PC-9 (cell line): Measurements from ENCODE around the gene SUCLA2. TPM values are rescaled to one million over a fixed set of nuclear protein-coding genes. Genes with fewer than 3 reads are reported as not detected.

Experiments used
- BruUV-seq: library from RNA; stranded (reverse); fragments of 400-500 nt; replicated peaks from 2 replicates; lab custom pipeline; 2021; lab: Mats Ljungman, UMichigan
- CTCF ChIA-PET: fragments of 300-600 bp; sonication (Branson Sonifier 250); formaldehyde crosslinking; loops from one replicate; lab custom pipeline; 2022; ENCODE audit warnings: antibody characterized with exemption; lab: Charles Lee
- POLR2A ChIA-PET: fragments of 300-600 bp; sonication (Branson Sonifier 250); formaldehyde crosslinking; loops from one replicate; lab custom pipeline; 2022; ENCODE audit warnings: antibody characterized with exemption; ENCODE audit not compliant: unreplicated experiment; lab: Charles Lee
- DNase-seq, 2 experiments: peaks; one replicate each; pipeline versions ENCODE4 v3.0.0 to v3.0.0-alpha.2; 2015 to 2022; ENCODE audit warnings: mixed read lengths in 1 of 2
- H2AFZ ChIP-seq: fragments of 200-600 bp; sonication (generic); 2 replicates; pipeline ENCODE4 v1.8.1; 2017; ENCODE audit warnings: antibody characterized with exemption
- H3F3A ChIP-seq: fragments of 200-600 bp; sonication (generic); 2 replicates; pipeline ENCODE4 v1.8.1; 2017; ENCODE audit warnings: antibody characterized with exemption, mild to moderate bottlenecking, low read depth; ENCODE audit not compliant: insufficient read depth
- H3K27ac ChIP-seq: fragments of 200-600 bp; sonication (generic); 2 replicates; pipeline ENCODE4 v1.6.1; 2016; ENCODE audit warnings: mixed run types
- H3K27me3 ChIP-seq: fragments of 200-600 bp; sonication (generic); 2 replicates; pipeline ENCODE4 v1.6.1; 2016; ENCODE audit warnings: low read depth, mixed run types; ENCODE audit not compliant: insufficient read depth
- H3K36me3 ChIP-seq: fragments of 200-600 bp; sonication (generic); 2 replicates; pipeline ENCODE4 v1.6.1; 2016; ENCODE audit warnings: low read depth, mixed run types
- H3K4me1 ChIP-seq: fragments of 200-600 bp; sonication (generic); replicated peaks from 2 replicates; pipeline ENCODE4 v1.6.1; 2016; ENCODE audit warnings: mixed run types; ENCODE audit not compliant: insufficient read depth
- H3K4me2 ChIP-seq: fragments of 200-600 bp; sonication (generic); 2 replicates; pipeline ENCODE4 v1.6.1; 2017; ENCODE audit warnings: mixed run types
- H3K4me3 ChIP-seq: fragments of 200-600 bp; sonication (generic); 2 replicates; pipeline ENCODE4 v1.6.1; 2016; ENCODE audit warnings: mixed run types
- H3K79me2 ChIP-seq: fragments of 200-600 bp; sonication (generic); 2 replicates; pipeline ENCODE4 v1.6.1; 2017; ENCODE audit warnings: low read depth, mixed run types
- H3K9me2 ChIP-seq: fragments of 200-600 bp; sonication (generic); 2 replicates; pipeline ENCODE4 v1.8.1; 2017; ENCODE audit warnings: mild to moderate bottlenecking; ENCODE audit not compliant: insufficient read depth
- H3K9me3 ChIP-seq: fragments of 200-600 bp; sonication (generic); 2 replicates; pipeline ENCODE4 v1.8.1; 2016; ENCODE audit warnings: low read depth; ENCODE audit not compliant: insufficient read depth
- H4K20me1 ChIP-seq: fragments of 200-600 bp; sonication (generic); 2 replicates; pipeline ENCODE4 v1.8.1; 2017; ENCODE audit not compliant: insufficient read depth
- EZH2 ChIP-seq: fragments of 200-600 bp; sonication (generic); IDR thresholded peaks from 2 replicates; pipeline ENCODE4 v1.8.0; 2017; ENCODE audit warnings: antibody characterized with exemption, low read depth
- intact Hi-C: fragments of 100-400 bp; cut with micrococcal nuclease; formaldehyde crosslinking; loops from one replicate; pipeline ENCODE4 v1.10.0; 2022; ENCODE audit not compliant: unreplicated experiment
- total RNA-seq: library from RNA; stranded (reverse); gene quantifications from 2 replicates; pipeline ENCODE4 v1.2.3, GENCODE V29; 2021
- TF ChIP-seq, protein P1 (sequence below): fragments of 200-600 bp; sonication (generic); conservative IDR thresholded peaks from 2 replicates; pipeline ENCODE4 v1.6.1; 2017; ENCODE audit warnings: mixed run types, antibody characterized with exemption, mild to moderate bottlenecking, moderate library complexity

Gene SUCLA2
- total RNA-seq, 1 experiment from 2014 or later = 44.8 TPM

DNA sequence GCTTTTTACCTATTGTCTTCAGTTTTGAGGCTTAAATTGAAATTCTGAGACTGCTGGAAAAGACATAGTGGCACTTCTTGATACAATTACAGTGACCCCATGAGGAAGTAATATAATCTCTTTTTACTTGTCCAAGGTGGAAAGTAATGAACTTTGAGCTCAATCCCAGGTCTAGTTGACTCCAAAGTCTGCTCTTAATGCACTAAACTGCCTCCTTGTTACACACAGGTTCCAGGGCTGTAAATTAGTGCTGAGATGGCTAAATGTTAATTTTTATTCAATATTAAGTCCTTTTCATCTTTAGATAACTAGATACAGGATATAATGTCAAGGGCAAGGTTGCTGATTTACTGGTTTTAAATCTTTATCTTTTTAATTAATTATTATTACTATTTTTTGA lies 39.0 kb upstream of the SUCLA2 start:
- no TSS peak for BruUV-seq
- intact Hi-C loops = no loop called here
- TF ChIP-seq EZH2 = no peak
- TF ChIP-seq, protein P1, sequence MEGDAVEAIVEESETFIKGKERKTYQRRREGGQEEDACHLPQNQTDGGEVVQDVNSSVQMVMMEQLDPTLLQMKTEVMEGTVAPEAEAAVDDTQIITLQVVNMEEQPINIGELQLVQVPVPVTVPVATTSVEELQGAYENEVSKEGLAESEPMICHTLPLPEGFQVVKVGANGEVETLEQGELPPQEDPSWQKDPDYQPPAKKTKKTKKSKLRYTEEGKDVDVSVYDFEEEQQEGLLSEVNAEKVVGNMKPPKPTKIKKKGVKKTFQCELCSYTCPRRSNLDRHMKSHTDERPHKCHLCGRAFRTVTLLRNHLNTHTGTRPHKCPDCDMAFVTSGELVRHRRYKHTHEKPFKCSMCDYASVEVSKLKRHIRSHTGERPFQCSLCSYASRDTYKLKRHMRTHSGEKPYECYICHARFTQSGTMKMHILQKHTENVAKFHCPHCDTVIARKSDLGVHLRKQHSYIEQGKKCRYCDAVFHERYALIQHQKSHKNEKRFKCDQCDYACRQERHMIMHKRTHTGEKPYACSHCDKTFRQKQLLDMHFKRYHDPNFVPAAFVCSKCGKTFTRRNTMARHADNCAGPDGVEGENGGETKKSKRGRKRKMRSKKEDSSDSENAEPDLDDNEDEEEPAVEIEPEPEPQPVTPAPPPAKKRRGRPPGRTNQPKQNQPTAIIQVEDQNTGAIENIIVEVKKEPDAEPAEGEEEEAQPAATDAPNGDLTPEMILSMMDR = no peak
- Histone ChIP-seq H4K20me1 (no peaks in the 10 kb centered on the region), H3K4me1 (peaks cover 32% of the 10 kb centered on the region), H3F3A (peaks cover 20% of the 10 kb centered on the region; the same call in 1 of the 2 replicates), H3K4me3 (no peak overlapping the region), H3K79me2 (peaks cover 18% of the 10 kb centered on the region), H3K4me2 (no peak overlapping the region), H3K9me2 (no peaks in the 10 kb centered on the region), H3K27me3 (no peaks in the 10 kb centered on the region), H3K27ac (no peak overlapping the region), H3K36me3 (peaks cover 6% of the 10 kb centered on the region; the same call in 1 of the 2 replicates), H3K9me3 (no peaks in the 10 kb centered on the region), H2AFZ (no peak overlapping the region)
- ChIA-PET CTCF (interaction anchor here (0.6 to 0.7 kb wide), 2 partner anchors 493 to 1850 kb away, joined by 3 to 4 read pairs; partner anchors contain the start of gene RCBTB2), POLR2A (no interaction called here)
- no peak for DNase-seq

DNA sequence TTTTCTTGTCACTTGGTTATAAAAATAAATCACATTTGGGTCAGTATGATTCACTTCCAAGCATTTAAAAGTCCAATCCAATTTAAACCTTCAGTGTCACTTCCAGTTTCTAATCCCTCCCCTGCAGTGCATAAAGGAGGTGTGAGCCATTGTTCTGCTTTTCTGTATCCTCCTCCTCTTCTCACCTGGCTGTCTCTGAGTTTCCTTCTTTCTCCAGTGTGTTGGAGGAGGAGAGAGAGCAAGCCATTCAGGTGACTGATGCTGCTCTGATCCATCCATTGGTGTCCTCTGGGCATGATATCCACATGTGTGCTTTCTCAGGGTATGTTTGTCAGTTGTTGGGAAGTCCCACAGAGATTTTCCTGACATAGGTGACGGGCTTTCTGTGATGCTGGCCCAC lies 37.7 kb upstream of the SUCLA2 start:
- peaks cover 35% of the 10 kb centered on the region for H3K4me1 ChIP-seq
- no peak for DNase-seq
- H3K9me2 ChIP-seq = no peaks in the 10 kb centered on the region
- no peaks in the 10 kb centered on the region for H3K9me3 ChIP-seq
- ChIA-PET CTCF (interaction anchor here (0.7 to 1.7 kb wide), 3 partner anchors 8 to 142 kb away, joined by 4 to 5 read pairs (median 5); partner anchors contain the start of gene MED4), POLR2A (interaction anchor here (0.6 kb wide), 1 partner anchor 711 kb away, joined by 3 read pairs; no protein-coding TSS in a partner anchor)
- peaks cover 6% of the 10 kb centered on the region; the same call in 1 of the 2 replicates for H3K36me3 ChIP-seq
- no peaks in the 10 kb centered on the region for H3K27me3 ChIP-seq
- TSS peak; percentile 63 for BruUV-seq
- H3K79me2 ChIP-seq = peaks cover 18% of the 10 kb centered on the region
- H2AFZ ChIP-seq = no peak overlapping the region
- H4K20me1 ChIP-seq = no peaks in the 10 kb centered on the region
- peak overlapping the region; percentile 89 for H3K4me2 ChIP-seq
- intact Hi-C loops = loop anchor here (5.0 kb wide), 1 partner anchor 241 kb away; no protein-coding TSS in a partner anchor
- peaks cover 20% of the 10 kb centered on the region; the same call in 1 of the 2 replicates for H3F3A ChIP-seq
- peak overlapping the region; percentile 66; the same call in 1 of the 2 replicates for H3K4me3 ChIP-seq
- no peak for TF ChIP-seq EZH2
- TF ChIP-seq, protein P1 = no peak
- no peak overlapping the region for H3K27ac ChIP-seq

DNA sequence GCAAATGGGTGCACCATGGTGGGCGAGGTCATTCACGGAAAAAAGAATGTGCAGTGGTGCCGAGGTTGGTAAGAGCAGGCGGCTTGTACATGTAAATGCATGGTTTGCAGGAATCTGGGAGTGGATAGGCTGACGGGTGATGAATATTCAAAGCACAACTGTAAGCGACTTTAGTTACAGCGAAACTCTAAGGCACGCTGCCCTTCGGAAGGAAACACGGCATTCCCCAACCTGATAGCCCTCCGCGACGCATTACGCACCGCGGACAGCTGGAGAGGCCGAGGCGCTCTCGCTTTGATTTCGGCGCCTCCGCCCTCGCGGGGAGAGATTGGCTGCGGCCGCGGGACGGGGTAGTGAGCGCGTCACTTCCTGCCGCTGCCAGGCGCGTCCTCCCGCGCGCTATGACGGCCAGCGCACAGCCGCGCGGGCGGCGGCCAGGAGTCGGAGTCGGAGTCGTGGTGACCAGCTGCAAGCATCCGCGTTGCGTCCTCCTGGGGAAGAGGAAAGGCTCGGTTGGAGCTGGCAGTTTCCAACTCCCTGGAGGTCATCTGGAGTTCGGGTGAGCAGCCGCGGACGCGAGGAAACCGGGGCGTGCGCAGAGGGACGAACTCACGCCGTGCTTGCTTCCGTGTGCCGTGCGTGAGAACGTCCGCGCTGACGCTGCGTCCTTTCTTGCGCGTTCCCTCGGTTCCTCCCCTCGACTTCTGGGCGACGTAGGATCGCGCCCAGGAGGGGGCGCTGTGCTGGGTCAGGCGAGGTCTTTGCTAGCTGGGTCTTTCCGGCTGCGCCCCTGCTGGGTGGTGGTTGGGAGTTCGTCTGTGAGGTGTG lies 36.5 kb upstream of the SUCLA2 start, which contains the start of gene NUDT15:
NUDT15 (plus strand) TSS at position 381 of the 828 bp plus-strand sequence; CDS start at position 402, 21 bp downstream.
- peak within 1 kb of the TSS; percentile 78 for H2AFZ ChIP-seq
- H3K4me1 ChIP-seq = peaks cover 35% of the 10 kb centered on the region
- H3K4me3 ChIP-seq = peak within 1 kb of the TSS; percentile 66
- peak; percentile 87 to 93 for DNase-seq
- TF ChIP-seq, protein P1 = peak; percentile 97
- no peak for TF ChIP-seq EZH2
- CTCF ChIA-PET = interaction anchor here (0.5 to 1.7 kb wide), 3 partner anchors 41 to 140 kb away, joined by 5 read pairs; partner anchors contain the start of gene MED4
- H3K36me3 ChIP-seq = peaks cover 6% of the 10 kb centered on the region; the same call in 1 of the 2 replicates
- intact Hi-C loops = loop anchor here (1.0 to 5.0 kb wide), 3 partner anchors 29 to 240 kb away; partner anchors contain the start of gene SUCLA2
- peaks cover 20% of the 10 kb centered on the region; the same call in 1 of the 2 replicates for H3F3A ChIP-seq
- no TSS peak for BruUV-seq
- H3K79me2 ChIP-seq = peaks cover 18% of the 10 kb centered on the region
- peak within 1 kb of the TSS; percentile 89 for H3K4me2 ChIP-seq
- POLR2A ChIA-PET = interaction anchor here (0.5 to 0.7 kb wide), 6 partner anchors 25 to 1591 kb away, joined by 3 to 12 read pairs (median 4); no protein-coding TSS in a partner anchor
- no peaks in the 10 kb centered on the region for H3K27me3 ChIP-seq
- peak within 1 kb of the TSS; percentile 90 for H3K27ac ChIP-seq
- H3K9me2 ChIP-seq = no peaks in the 10 kb centered on the region
- H3K9me3 ChIP-seq = peaks cover 5% of the 10 kb centered on the region; the same call in 1 of the 2 replicates
- no peaks in the 10 kb centered on the region for H4K20me1 ChIP-seq
